ENCODE measurements around the gene POPDC3.

POPDC3 gene

DNA sequence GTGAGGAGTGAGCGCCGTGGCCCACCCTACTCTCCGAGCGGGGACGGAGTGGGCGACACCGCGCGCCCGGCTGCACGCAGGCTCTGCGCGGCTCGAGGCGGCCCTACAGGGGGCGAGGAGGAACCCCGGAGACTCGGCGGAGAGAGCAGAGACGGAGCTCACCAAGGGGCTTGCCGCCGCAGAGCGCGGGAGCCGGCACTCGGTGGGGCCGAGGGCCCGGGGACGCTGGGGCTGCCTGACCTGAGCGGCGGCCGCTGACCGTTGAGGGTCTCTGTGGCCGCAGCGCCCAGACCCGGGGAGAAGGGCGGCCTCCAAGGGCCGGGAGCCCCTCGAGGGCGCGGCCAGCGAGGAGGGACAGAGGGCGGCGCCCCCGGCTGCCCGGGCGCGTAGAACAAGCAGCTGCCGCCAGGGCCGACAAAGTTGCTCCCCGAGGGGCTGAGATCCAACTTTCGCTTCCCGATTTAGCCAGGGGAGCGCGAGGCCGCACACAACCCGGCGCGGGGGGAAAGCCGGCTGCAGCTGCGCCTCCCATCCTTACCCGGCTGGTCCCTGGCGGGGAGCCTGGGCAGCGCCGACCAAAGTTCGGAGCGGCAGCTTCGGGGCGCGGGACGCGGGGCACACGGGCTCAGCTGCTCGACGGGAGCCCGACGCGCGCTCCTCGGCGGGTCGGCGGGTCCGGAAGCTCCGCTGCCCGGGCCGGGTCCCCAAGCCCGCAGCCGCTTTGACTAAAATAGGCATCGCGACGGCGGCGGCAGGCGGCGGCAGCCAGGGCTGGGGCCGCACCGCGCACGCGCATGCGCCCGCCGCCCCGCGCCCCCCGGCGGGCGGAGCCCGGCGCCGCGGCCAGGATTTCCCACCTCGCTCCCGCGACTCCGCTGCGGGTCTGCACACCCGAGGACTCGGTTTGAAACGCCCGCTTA is 43.1 kb downstream of the POPDC3 start:
- peak; percentile 81 for ATAC-seq
- TF ChIP-seq ARNTL (CRISPR knock-in tag; IDR thresholded peaks at IDR 0.05; ENCODE audit: borderline replicate concordance, low read depth) (no peak), ESRRG (CRISPR knock-in tag; IDR thresholded peaks at IDR 0.05) (no peak), ZC3H10 (CRISPR knock-in tag; IDR thresholded peaks at IDR 0.05) (no peak), GLIS3 (CRISPR knock-in tag; IDR thresholded peaks at IDR 0.05) (no peak), ISL1 (CRISPR knock-in tag; IDR thresholded peaks at IDR 0.05) (no peak), BACH2 (CRISPR knock-in tag; IDR thresholded peaks at IDR 0.05; ENCODE audit: borderline replicate concordance) (no peak), ZFP3 (CRISPR knock-in tag; IDR thresholded peaks at IDR 0.05) (no peak; the same call in 1 of the 2 replicates), CSDC2 (CRISPR knock-in tag; IDR thresholded peaks at IDR 0.05) (no peak), ZNF565 (CRISPR knock-in tag; conservative IDR thresholded peaks at IDR 0.05; ENCODE audit: low read depth) (no peak), TCF4 (CRISPR knock-in tag; IDR thresholded peaks at IDR 0.05; ENCODE audit: borderline replicate concordance) (no peak)
- TF ChIP-seq, protein P1, sequence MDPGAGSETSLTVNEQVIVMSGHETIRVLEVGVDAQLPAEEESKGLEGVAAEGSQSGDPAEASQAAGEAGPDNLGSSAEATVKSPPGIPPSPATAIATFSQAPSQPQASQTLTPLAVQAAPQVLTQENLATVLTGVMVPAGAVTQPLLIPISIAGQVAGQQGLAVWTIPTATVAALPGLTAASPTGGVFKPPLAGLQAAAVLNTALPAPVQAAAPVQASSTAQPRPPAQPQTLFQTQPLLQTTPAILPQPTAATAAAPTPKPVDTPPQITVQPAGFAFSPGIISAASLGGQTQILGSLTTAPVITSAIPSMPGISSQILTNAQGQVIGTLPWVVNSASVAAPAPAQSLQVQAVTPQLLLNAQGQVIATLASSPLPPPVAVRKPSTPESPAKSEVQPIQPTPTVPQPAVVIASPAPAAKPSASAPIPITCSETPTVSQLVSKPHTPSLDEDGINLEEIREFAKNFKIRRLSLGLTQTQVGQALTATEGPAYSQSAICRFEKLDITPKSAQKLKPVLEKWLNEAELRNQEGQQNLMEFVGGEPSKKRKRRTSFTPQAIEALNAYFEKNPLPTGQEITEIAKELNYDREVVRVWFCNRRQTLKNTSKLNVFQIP (CRISPR knock-in tag; IDR thresholded peaks at IDR 0.05; ENCODE audit: borderline replicate concordance, low read depth) = no peak
- TF ChIP-seq, protein P2, sequence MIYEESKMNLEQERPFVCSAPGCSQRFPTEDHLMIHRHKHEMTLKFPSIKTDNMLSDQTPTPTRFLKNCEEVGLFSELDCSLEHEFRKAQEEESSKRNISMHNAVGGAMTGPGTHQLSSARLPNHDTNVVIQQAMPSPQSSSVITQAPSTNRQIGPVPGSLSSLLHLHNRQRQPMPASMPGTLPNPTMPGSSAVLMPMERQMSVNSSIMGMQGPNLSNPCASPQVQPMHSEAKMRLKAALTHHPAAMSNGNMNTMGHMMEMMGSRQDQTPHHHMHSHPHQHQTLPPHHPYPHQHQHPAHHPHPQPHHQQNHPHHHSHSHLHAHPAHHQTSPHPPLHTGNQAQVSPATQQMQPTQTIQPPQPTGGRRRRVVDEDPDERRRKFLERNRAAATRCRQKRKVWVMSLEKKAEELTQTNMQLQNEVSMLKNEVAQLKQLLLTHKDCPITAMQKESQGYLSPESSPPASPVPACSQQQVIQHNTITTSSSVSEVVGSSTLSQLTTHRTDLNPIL (CRISPR knock-in tag; IDR thresholded peaks at IDR 0.05; ENCODE audit: low read depth) = no peak
- TF ChIP-seq, protein P3, sequence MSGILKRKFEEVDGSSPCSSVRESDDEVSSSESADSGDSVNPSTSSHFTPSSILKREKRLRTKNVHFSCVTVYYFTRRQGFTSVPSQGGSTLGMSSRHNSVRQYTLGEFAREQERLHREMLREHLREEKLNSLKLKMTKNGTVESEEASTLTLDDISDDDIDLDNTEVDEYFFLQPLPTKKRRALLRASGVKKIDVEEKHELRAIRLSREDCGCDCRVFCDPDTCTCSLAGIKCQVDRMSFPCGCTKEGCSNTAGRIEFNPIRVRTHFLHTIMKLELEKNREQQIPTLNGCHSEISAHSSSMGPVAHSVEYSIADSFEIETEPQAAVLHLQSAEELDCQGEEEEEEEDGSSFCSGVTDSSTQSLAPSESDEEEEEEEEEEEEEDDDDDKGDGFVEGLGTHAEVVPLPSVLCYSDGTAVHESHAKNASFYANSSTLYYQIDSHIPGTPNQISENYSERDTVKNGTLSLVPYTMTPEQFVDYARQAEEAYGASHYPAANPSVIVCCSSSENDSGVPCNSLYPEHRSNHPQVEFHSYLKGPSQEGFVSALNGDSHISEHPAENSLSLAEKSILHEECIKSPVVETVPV (CRISPR knock-in tag; IDR thresholded peaks at IDR 0.05) = no peak

DNA sequence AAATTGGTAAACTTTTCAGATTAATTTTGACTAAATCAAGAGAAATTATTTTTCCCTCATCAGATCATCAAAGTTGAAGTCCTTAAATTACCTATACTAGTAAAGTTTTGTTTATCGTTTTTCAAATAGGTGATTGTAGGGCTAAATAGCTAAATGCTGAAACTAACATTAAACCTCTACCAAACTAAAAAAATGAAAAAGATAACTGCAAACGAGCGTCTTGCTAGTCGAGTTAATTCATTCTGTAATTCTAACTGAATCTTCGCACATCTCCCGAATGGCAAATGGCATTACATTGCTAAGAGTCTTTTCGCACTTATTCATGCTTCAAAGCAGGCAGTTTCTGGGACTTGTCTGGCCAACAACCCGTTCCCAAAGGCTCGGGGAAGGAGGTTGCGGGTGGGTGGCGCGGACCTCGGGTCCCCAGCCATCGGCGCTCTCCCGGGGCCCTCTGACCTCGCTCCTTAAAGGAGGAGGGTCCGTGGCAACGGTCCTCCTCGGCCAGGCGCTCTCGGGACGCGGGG is 43.8 kb downstream of the POPDC3 start:
- TF ChIP-seq, protein P4, sequence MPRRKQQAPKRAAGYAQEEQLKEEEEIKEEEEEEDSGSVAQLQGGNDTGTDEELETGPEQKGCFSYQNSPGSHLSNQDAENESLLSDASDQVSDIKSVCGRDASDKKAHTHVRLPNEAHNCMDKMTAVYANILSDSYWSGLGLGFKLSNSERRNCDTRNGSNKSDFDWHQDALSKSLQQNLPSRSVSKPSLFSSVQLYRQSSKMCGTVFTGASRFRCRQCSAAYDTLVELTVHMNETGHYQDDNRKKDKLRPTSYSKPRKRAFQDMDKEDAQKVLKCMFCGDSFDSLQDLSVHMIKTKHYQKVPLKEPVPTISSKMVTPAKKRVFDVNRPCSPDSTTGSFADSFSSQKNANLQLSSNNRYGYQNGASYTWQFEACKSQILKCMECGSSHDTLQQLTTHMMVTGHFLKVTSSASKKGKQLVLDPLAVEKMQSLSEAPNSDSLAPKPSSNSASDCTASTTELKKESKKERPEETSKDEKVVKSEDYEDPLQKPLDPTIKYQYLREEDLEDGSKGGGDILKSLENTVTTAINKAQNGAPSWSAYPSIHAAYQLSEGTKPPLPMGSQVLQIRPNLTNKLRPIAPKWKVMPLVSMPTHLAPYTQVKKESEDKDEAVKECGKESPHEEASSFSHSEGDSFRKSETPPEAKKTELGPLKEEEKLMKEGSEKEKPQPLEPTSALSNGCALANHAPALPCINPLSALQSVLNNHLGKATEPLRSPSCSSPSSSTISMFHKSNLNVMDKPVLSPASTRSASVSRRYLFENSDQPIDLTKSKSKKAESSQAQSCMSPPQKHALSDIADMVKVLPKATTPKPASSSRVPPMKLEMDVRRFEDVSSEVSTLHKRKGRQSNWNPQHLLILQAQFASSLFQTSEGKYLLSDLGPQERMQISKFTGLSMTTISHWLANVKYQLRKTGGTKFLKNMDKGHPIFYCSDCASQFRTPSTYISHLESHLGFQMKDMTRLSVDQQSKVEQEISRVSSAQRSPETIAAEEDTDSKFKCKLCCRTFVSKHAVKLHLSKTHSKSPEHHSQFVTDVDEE (CRISPR knock-in tag; IDR thresholded peaks at IDR 0.05) = no peak
- no peak for TF ChIP-seq RARB (CRISPR knock-in tag; IDR thresholded peaks at IDR 0.05)
- TF ChIP-seq ARNTL (CRISPR knock-in tag; IDR thresholded peaks at IDR 0.05; ENCODE audit: borderline replicate concordance, low read depth) = no peak
- no peak for TF ChIP-seq ZNF70 (CRISPR knock-in tag; IDR thresholded peaks at IDR 0.05)
- TF ChIP-seq, protein P3 (CRISPR knock-in tag; IDR thresholded peaks at IDR 0.05) = no peak
- TF ChIP-seq CSDC2 (CRISPR knock-in tag; IDR thresholded peaks at IDR 0.05) = no peak
- TF ChIP-seq ZNF8 (CRISPR knock-in tag; IDR thresholded peaks at IDR 0.05) = no peak
- no peak for TF ChIP-seq ESRRG (CRISPR knock-in tag; IDR thresholded peaks at IDR 0.05)
- TF ChIP-seq TCF4 (CRISPR knock-in tag; IDR thresholded peaks at IDR 0.05; ENCODE audit: borderline replicate concordance) = no peak
- TF ChIP-seq ZFP3 (CRISPR knock-in tag; IDR thresholded peaks at IDR 0.05) = no peak
- no peak for TF ChIP-seq GLIS3 (CRISPR knock-in tag; IDR thresholded peaks at IDR 0.05)
- TF ChIP-seq ISL1 (CRISPR knock-in tag; IDR thresholded peaks at IDR 0.05) = no peak
- TF ChIP-seq PPARA (CRISPR knock-in tag; IDR thresholded peaks at IDR 0.05; ENCODE audit: borderline replicate concordance) = no peak
- TF ChIP-seq SNAI2 (CRISPR knock-in tag; IDR thresholded peaks at IDR 0.05) = no peak
- no peak for TF ChIP-seq BACH2 (CRISPR knock-in tag; IDR thresholded peaks at IDR 0.05; ENCODE audit: borderline replicate concordance)
- TF ChIP-seq TOX (CRISPR knock-in tag; IDR thresholded peaks at IDR 0.05; ENCODE audit: borderline replicate concordance) = no peak
- no peak for TF ChIP-seq OSR1 (CRISPR knock-in tag; IDR thresholded peaks at IDR 0.05)
- TF ChIP-seq ZFP30 (CRISPR knock-in tag; IDR thresholded peaks at IDR 0.05) = no peak
- TF ChIP-seq, protein P2 (CRISPR knock-in tag; IDR thresholded peaks at IDR 0.05; ENCODE audit: low read depth) = no peak
- peak; percentile 45 for ATAC-seq
